ENCODE measurements around the gene TMEM260.
"Not testable (repeated sequence)": the region's sequence is repeated elsewhere in the genome, so short reads cannot be mapped to it uniquely, and the experiment has no call there.

TMEM260 gene

GRCh38 chr14:56686416-56686815 is 106.8 kb downstream of the TMEM260 start:
- peak; percentile 74 for DNase-seq

- no peak for DNase-seq
These were observed 107.5 kb downstream of the TMEM260 start for GRCh38 chr14:56687123-56687522.

- peak; percentile 87 for DNase-seq
These were observed 115.0 kb downstream of the TMEM260 start for GRCh38 chr14:56694609-56695008.

GRCh38 chr14:56695216-56695615 is 115.6 kb downstream of the TMEM260 start:
- DNase-seq = not testable (repeated sequence)

All from DMS53 (cell line).